HepG2 (cell line): ENCODE measurements around the gene ST14. TPM values are rescaled to one million over a fixed set of nuclear protein-coding genes. Genes with fewer than 3 reads are reported as not detected.

ENCODE experiments used
- AHR ChIP-seq: IDR thresholded peaks from 2 replicates; pipeline ENCODE4 v1.6.1; 2018; ENCODE audit warnings: missing genetic modification reagents, missing compliant biosample characterization
- ESRRA ChIP-seq: sonication (generic); formaldehyde crosslinking; IDR thresholded peaks from 2 replicates; pipeline ENCODE4 v1.5.1; 2020; ENCODE audit warnings: mild to moderate bottlenecking, low read depth, missing genetic modification reagents
- FLYWCH1 ChIP-seq: sonication (generic); formaldehyde crosslinking; IDR thresholded peaks from 2 replicates; pipeline ENCODE4 v1.8.1; 2023; ENCODE audit warnings: mild to moderate bottlenecking, missing genetic modification reagents
- FOXK1 ChIP-seq: sonication (generic); formaldehyde crosslinking; IDR thresholded peaks from 2 replicates; pipeline ENCODE4 v1.4.0; 2020; ENCODE audit warnings: low read depth, missing genetic modification reagents, borderline replicate concordance
- HOXA5 ChIP-seq: sonication (generic); formaldehyde crosslinking; IDR thresholded peaks from 2 replicates; pipeline ENCODE4 v1.4.0; 2020; ENCODE audit warnings: missing genetic modification reagents
- RAD21 ChIP-seq: fragments of 450-650 bp; formaldehyde crosslinking; IDR thresholded peaks from 2 replicates; pipeline ENCODE4 v1.5.0; 2020; ENCODE audit warnings: mild to moderate bottlenecking
- SALL2 ChIP-seq: sonication (generic); formaldehyde crosslinking; IDR thresholded peaks from 2 replicates; pipeline ENCODE4 v1.8.1; 2023; ENCODE audit warnings: mild to moderate bottlenecking, missing genetic modification reagents, inconsistent platforms
- ZBTB21 ChIP-seq: sonication (generic); formaldehyde crosslinking; IDR thresholded peaks from 2 replicates; pipeline ENCODE4 v1.4.0; 2020; ENCODE audit warnings: missing genetic modification reagents
- ZKSCAN1 ChIP-seq: fragments of 150-350 bp; IDR thresholded peaks from 2 replicates; pipeline ENCODE4 v1.6.1; 2014; ENCODE audit warnings: low read length
- ZMYM2 ChIP-seq: sonication (generic); formaldehyde crosslinking; IDR thresholded peaks from 2 replicates; pipeline ENCODE4 v1.8.0; 2022; ENCODE audit warnings: mild to moderate bottlenecking, missing genetic modification reagents
- ZNF138 ChIP-seq: sonication (generic); formaldehyde crosslinking; IDR thresholded peaks from 2 replicates; pipeline ENCODE4 v1.5.0; 2020; ENCODE audit warnings: mild to moderate bottlenecking, low read depth, missing genetic modification reagents
- ZNF530 ChIP-seq: sonication (generic); formaldehyde crosslinking; IDR thresholded peaks from 2 replicates; pipeline ENCODE4 v1.5.0; 2020; ENCODE audit warnings: low read depth, mild to moderate bottlenecking, missing genetic modification reagents
- ZNF747 ChIP-seq: sonication (generic); formaldehyde crosslinking; IDR thresholded peaks from 2 replicates; pipeline ENCODE4 v1.8.1; 2023; ENCODE audit warnings: missing genetic modification reagents, mild to moderate bottlenecking, borderline replicate concordance
- ZNF790 ChIP-seq: sonication (generic); formaldehyde crosslinking; IDR thresholded peaks from 2 replicates; pipeline ENCODE4 v1.8.0; 2022; ENCODE audit warnings: missing genetic modification reagents, mild to moderate bottlenecking, borderline replicate concordance
- ZSCAN22 ChIP-seq: sonication (generic); formaldehyde crosslinking; IDR thresholded peaks from 2 replicates; pipeline ENCODE4 v1.4.0; 2020; ENCODE audit warnings: mild to moderate bottlenecking, missing genetic modification reagents
- polyA plus RNA-seq, 8 experiments: library from polyadenylated mRNA; depleted of rRNA in 3 of 8; stranded (reverse) in 7 of 8; unstranded in 1 of 8; fragments of >200 nt; fragmentation: Illumina TruSeq in 4 of 8; extraction: Trizol in 4 of 8; gene quantifications; 2 replicates each; pipeline versions ENCODE4 v1.2.1 to v1.2.3, GENCODE V29; 2011 to 2016; ENCODE audit warnings: low read depth in 4 of 8, missing spikeins in 1 of 8, mixed read lengths in 1 of 8; ENCODE audit not compliant: insufficient read depth in 1 of 8
- total RNA-seq, 5 experiments: library from RNA; depleted of rRNA; stranded (reverse); fragments of >200 nt; fragmentation: Illumina TruSeq; extraction: Trizol; gene quantifications; 2 replicates each; pipeline ENCODE4 v1.2.3, GENCODE V29; 2016; ENCODE audit warnings: low read depth in 1 of 5
- TF ChIP-seq, protein P1 (sequence below): sonication (generic); formaldehyde crosslinking; conservative IDR thresholded peaks from 2 replicates; pipeline ENCODE4 v1.8.0; 2022; ENCODE audit warnings: mild to moderate bottlenecking, moderate library complexity, missing genetic modification reagents
- TF ChIP-seq, protein P2 (sequence below): sonication (generic); formaldehyde crosslinking; IDR thresholded peaks from 2 replicates; pipeline ENCODE4 v1.8.0; 2022; ENCODE audit warnings: mild to moderate bottlenecking, missing genetic modification reagents; ENCODE audit not compliant: insufficient replicate concordance
- TF ChIP-seq, protein P3 (sequence below): sonication (generic); formaldehyde crosslinking; IDR thresholded peaks from 2 replicates; pipeline ENCODE4 v1.5.1; 2020; ENCODE audit warnings: missing genetic modification reagents, mild to moderate bottlenecking, borderline replicate concordance
- TF ChIP-seq, protein P4 (sequence below): sonication (generic); formaldehyde crosslinking; IDR thresholded peaks from 2 replicates; pipeline ENCODE4 v1.4.0; 2020; ENCODE audit warnings: missing genetic modification reagents, borderline replicate concordance
- TF ChIP-seq, protein P5 (sequence below): sonication (generic); formaldehyde crosslinking; IDR thresholded peaks from 2 replicates; pipeline ENCODE4 v1.4.0; 2020; ENCODE audit warnings: missing genetic modification reagents

The ST14 gene
- total and polyA plus RNA-seq, 2 of the 13 experiments (the other 11 are each of a cell fraction or from before 2014, with no cell fraction given) = 0.88 to 1.4 TPM

DNA sequence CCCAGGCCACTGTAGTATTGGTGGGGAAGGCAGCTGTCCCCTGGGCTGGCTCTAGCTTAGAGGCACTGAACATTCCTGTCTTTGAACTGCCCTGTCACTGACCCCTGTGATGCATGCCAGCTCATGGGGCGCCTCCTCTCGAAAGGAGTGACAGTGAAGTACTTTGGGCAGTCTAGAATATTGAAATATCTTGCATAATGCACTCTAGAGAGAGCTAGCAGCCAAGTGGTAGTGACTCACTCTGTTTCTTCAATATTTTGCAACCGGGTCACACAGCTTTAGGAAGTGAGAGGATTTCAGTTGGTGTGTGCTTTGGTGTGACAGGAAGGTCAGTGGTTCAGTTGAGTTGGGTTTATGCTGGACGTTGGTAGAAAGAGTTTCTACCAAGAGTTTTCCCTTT, 35.5 kb upstream of the ST14 start (continued):
- TF ChIP-seq, protein P1, sequence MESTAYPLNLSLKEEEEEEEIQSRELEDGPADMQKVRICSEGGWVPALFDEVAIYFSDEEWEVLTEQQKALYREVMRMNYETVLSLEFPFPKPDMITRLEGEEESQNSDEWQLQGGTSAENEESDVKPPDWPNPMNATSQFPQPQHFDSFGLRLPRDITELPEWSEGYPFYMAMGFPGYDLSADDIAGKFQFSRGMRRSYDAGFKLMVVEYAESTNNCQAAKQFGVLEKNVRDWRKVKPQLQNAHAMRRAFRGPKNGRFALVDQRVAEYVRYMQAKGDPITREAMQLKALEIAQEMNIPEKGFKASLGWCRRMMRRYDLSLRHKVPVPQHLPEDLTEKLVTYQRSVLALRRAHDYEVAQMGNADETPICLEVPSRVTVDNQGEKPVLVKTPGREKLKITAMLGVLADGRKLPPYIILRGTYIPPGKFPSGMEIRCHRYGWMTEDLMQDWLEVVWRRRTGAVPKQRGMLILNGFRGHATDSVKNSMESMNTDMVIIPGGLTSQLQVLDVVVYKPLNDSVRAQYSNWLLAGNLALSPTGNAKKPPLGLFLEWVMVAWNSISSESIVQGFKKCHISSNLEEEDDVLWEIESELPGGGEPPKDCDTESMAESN (CRISPR knock-in tag) = no peak
- TF ChIP-seq ZNF747 (no peak), ZNF530 (CRISPR knock-in tag) (no peak), SALL2 (CRISPR knock-in tag) (no peak), ZNF138 (no peak), FOXK1 (CRISPR knock-in tag) (peak; percentile 96; the same call in 1 of the 2 replicates), RAD21 (peak; percentile 52), FLYWCH1 (CRISPR knock-in tag) (no peak), ZMYM2 (CRISPR knock-in tag) (no peak), AHR (CRISPR knock-in tag) (no peak), ZSCAN22 (CRISPR knock-in tag) (no peak), ESRRA (CRISPR knock-in tag) (no peak), HOXA5 (CRISPR knock-in tag) (no peak), ZBTB21 (CRISPR knock-in tag) (0 out of 2 replicates have a peak, but pooled peaks have one; percentile 58), ZNF790 (CRISPR knock-in tag) (no peak), ZKSCAN1 (no peak)
- TF ChIP-seq, protein P2, sequence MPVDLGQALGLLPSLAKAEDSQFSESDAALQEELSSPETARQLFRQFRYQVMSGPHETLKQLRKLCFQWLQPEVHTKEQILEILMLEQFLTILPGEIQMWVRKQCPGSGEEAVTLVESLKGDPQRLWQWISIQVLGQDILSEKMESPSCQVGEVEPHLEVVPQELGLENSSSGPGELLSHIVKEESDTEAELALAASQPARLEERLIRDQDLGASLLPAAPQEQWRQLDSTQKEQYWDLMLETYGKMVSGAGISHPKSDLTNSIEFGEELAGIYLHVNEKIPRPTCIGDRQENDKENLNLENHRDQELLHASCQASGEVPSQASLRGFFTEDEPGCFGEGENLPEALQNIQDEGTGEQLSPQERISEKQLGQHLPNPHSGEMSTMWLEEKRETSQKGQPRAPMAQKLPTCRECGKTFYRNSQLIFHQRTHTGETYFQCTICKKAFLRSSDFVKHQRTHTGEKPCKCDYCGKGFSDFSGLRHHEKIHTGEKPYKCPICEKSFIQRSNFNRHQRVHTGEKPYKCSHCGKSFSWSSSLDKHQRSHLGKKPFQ (CRISPR knock-in tag) = peak; percentile 66
- TF ChIP-seq, protein P3, sequence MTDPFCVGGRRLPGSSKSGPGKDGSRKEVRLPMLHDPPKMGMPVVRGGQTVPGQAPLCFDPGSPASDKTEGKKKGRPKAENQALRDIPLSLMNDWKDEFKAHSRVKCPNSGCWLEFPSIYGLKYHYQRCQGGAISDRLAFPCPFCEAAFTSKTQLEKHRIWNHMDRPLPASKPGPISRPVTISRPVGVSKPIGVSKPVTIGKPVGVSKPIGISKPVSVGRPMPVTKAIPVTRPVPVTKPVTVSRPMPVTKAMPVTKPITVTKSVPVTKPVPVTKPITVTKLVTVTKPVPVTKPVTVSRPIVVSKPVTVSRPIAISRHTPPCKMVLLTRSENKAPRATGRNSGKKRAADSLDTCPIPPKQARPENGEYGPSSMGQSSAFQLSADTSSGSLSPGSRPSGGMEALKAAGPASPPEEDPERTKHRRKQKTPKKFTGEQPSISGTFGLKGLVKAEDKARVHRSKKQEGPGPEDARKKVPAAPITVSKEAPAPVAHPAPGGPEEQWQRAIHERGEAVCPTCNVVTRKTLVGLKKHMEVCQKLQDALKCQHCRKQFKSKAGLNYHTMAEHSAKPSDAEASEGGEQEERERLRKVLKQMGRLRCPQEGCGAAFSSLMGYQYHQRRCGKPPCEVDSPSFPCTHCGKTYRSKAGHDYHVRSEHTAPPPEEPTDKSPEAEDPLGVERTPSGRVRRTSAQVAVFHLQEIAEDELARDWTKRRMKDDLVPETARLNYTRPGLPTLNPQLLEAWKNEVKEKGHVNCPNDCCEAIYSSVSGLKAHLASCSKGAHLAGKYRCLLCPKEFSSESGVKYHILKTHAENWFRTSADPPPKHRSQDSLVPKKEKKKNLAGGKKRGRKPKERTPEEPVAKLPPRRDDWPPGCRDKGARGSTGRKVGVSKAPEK (CRISPR knock-in tag) = no peak
- TF ChIP-seq, protein P4, sequence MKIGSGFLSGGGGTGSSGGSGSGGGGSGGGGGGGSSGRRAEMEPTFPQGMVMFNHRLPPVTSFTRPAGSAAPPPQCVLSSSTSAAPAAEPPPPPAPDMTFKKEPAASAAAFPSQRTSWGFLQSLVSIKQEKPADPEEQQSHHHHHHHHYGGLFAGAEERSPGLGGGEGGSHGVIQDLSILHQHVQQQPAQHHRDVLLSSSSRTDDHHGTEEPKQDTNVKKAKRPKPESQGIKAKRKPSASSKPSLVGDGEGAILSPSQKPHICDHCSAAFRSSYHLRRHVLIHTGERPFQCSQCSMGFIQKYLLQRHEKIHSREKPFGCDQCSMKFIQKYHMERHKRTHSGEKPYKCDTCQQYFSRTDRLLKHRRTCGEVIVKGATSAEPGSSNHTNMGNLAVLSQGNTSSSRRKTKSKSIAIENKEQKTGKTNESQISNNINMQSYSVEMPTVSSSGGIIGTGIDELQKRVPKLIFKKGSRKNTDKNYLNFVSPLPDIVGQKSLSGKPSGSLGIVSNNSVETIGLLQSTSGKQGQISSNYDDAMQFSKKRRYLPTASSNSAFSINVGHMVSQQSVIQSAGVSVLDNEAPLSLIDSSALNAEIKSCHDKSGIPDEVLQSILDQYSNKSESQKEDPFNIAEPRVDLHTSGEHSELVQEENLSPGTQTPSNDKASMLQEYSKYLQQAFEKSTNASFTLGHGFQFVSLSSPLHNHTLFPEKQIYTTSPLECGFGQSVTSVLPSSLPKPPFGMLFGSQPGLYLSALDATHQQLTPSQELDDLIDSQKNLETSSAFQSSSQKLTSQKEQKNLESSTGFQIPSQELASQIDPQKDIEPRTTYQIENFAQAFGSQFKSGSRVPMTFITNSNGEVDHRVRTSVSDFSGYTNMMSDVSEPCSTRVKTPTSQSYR (CRISPR knock-in tag) = no peak
- TF ChIP-seq, protein P5, sequence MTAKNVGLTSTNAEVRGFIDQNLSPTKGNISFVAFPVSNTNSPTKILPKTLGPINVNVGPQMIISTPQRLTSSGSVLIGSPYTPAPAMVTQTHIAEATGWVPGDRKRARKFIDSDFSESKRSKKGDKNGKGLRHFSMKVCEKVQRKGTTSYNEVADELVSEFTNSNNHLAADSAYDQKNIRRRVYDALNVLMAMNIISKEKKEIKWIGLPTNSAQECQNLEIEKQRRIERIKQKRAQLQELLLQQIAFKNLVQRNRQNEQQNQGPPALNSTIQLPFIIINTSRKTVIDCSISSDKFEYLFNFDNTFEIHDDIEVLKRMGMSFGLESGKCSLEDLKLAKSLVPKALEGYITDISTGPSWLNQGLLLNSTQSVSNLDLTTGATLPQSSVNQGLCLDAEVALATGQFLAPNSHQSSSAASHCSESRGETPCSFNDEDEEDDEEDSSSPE (CRISPR knock-in tag) = peak; percentile 35; the same call in 1 of the 2 replicates
